OCI-LY1 (cell line): ENCODE results near the gene TBC1D16.

ENCODE experiments used
- H2AFZ ChIP-seq: fragments of 200-600 bp; sonication (generic), shearing (Covaris generic); 2 replicates; pipeline ENCODE4 v1.6.0; 2014; ENCODE audit warnings: antibody characterized with exemption, mild to moderate bottlenecking, low read length
- H3F3A ChIP-seq: fragments of 200-600 bp; sonication (generic), shearing (Covaris generic); 2 replicates; pipeline ENCODE4 v1.6.0; 2014; ENCODE audit warnings: mild to moderate bottlenecking, antibody characterized with exemption, low read length, moderate library complexity; ENCODE audit not compliant: insufficient read depth
- H3K27ac ChIP-seq: fragments of 200-600 bp; sonication (generic); 2 replicates; pipeline ENCODE4 v1.5.1; 2014; ENCODE audit warnings: low read length, mixed run types, mild to moderate bottlenecking, low read depth; ENCODE audit not compliant: poor library complexity, severe bottlenecking
- H3K27me3 ChIP-seq: fragments of 200-600 bp; sonication (generic); 2 replicates; pipeline ENCODE4 v1.6.0; 2014; ENCODE audit warnings: antibody characterized with exemption, mild to moderate bottlenecking, low read length, moderate library complexity; ENCODE audit not compliant: insufficient read depth
- H3K36me3 ChIP-seq: fragments of 200-600 bp; sonication (generic); 2 replicates; pipeline ENCODE4 v1.6.1; 2014; ENCODE audit warnings: mild to moderate bottlenecking, antibody characterized with exemption, low read length, moderate library complexity, mixed read lengths; ENCODE audit not compliant: insufficient read depth
- H3K4me1 ChIP-seq: fragments of 200-600 bp; sonication (generic); 2 replicates; pipeline ENCODE4 v1.5.1; 2014; ENCODE audit warnings: mild to moderate bottlenecking, low read length, moderate library complexity; ENCODE audit not compliant: insufficient read depth, severe bottlenecking
- H3K4me2 ChIP-seq: fragments of 200-600 bp; sonication (generic), shearing (Covaris generic); 2 replicates; pipeline ENCODE4 v1.6.1; 2014; ENCODE audit warnings: low read length
- H3K4me3 ChIP-seq: fragments of 200-600 bp; sonication (generic); 2 replicates; pipeline ENCODE4 v1.5.1; 2014; ENCODE audit warnings: low read length, low read depth, mild to moderate bottlenecking, mixed read lengths; ENCODE audit not compliant: poor library complexity, severe bottlenecking
- H3K79me2 ChIP-seq: fragments of 200-600 bp; shearing (Covaris generic); 2 replicates; pipeline ENCODE4 v1.6.1; 2016; ENCODE audit warnings: mixed run types, low read length, mixed read lengths; ENCODE audit not compliant: insufficient read depth
- H3K9ac ChIP-seq: fragments of 200-600 bp; sonication (generic), shearing (Covaris generic); 2 replicates; pipeline ENCODE4 v1.6.1; 2014; ENCODE audit warnings: mild to moderate bottlenecking, low read length, mixed read lengths
- H3K9me2 ChIP-seq: fragments of 200-600 bp; sonication (generic), shearing (Covaris generic); 2 replicates; pipeline ENCODE4 v1.6.1; 2014; ENCODE audit warnings: low read depth, mild to moderate bottlenecking, low read length, mixed read lengths
- H3K9me3 ChIP-seq: fragments of 200-600 bp; shearing (Covaris generic); 2 replicates; pipeline ENCODE4 v1.6.1; 2014; ENCODE audit warnings: low read length, mixed read lengths
- H4K20me1 ChIP-seq: fragments of 200-600 bp; sonication (generic), shearing (Covaris generic); 2 replicates; pipeline ENCODE4 v1.6.0; 2016; ENCODE audit warnings: mild to moderate bottlenecking, low read length; ENCODE audit not compliant: insufficient read depth
- CTCF ChIP-seq: fragments of 200-600 bp; sonication (generic), shearing (Covaris generic); IDR thresholded peaks from 2 replicates; pipeline ENCODE4 v1.5.1; 2017; ENCODE audit warnings: mild to moderate bottlenecking, antibody characterized with exemption, low read length, moderate library complexity, mixed read lengths
- EZH2 ChIP-seq: fragments of 200-600 bp; sonication (generic), shearing (Covaris generic); IDR thresholded peaks from 2 replicates; pipeline ENCODE4 v1.8.0; 2017; ENCODE audit warnings: borderline replicate concordance, mixed run types, mild to moderate bottlenecking, antibody characterized with exemption, low read length, moderate library complexity, mixed read lengths

Gene TBC1D16

GRCh38 chr17:79930877-79931816 is 104.5 kb downstream of the TBC1D16 start:
- no peak overlapping the region for H3K4me3 ChIP-seq
- no peaks in the 10 kb centered on the region for H3K4me1 ChIP-seq
- no peak for TF ChIP-seq EZH2
- TF ChIP-seq CTCF = no peak
- peaks cover 21% of the 10 kb centered on the region for H3K27me3 ChIP-seq
- no peak overlapping the region for H2AFZ ChIP-seq
- H3K9ac ChIP-seq = no peak overlapping the region
- H3F3A ChIP-seq = no peaks in the 10 kb centered on the region
- H3K9me2 ChIP-seq = no peaks in the 10 kb centered on the region
- no peak overlapping the region for H3K27ac ChIP-seq
- no peaks in the 10 kb centered on the region for H3K36me3 ChIP-seq
- no peaks in the 10 kb centered on the region for H3K9me3 ChIP-seq
- no peak overlapping the region for H3K4me2 ChIP-seq
- H4K20me1 ChIP-seq = no peaks in the 10 kb centered on the region
- H3K79me2 ChIP-seq = no peaks in the 10 kb centered on the region

GRCh38 chr17:79930062-79930876 is 105.4 kb downstream of the TBC1D16 start:
- no peak for TF ChIP-seq EZH2
- TF ChIP-seq CTCF = no peak
- H3K27me3 ChIP-seq = peaks cover 21% of the 10 kb centered on the region
- no peak overlapping the region for H3K4me2 ChIP-seq
- H3K9ac ChIP-seq = no peak overlapping the region
- H3K9me2 ChIP-seq = no peaks in the 10 kb centered on the region
- no peak overlapping the region for H3K27ac ChIP-seq
- no peak overlapping the region for H3K4me3 ChIP-seq
- no peaks in the 10 kb centered on the region for H3F3A ChIP-seq
- no peaks in the 10 kb centered on the region for H3K79me2 ChIP-seq
- H3K4me1 ChIP-seq = no peaks in the 10 kb centered on the region
- H3K9me3 ChIP-seq = no peaks in the 10 kb centered on the region
- H3K36me3 ChIP-seq = no peaks in the 10 kb centered on the region
- no peak overlapping the region for H2AFZ ChIP-seq
- H4K20me1 ChIP-seq = no peaks in the 10 kb centered on the region

- H3K9me2 ChIP-seq = no peaks in the 10 kb centered on the region
- no peaks in the 10 kb centered on the region for H3K36me3 ChIP-seq
- TF ChIP-seq EZH2 (no peak), CTCF (no peak)
- no peak overlapping the region for H3K27ac ChIP-seq
- no peak overlapping the region for H2AFZ ChIP-seq
- peaks cover 21% of the 10 kb centered on the region for H3K27me3 ChIP-seq
- H3K4me3 ChIP-seq = no peak overlapping the region
- no peaks in the 10 kb centered on the region for H3K9me3 ChIP-seq
- no peaks in the 10 kb centered on the region for H3K4me1 ChIP-seq
- no peaks in the 10 kb centered on the region for H3K79me2 ChIP-seq
- H3F3A ChIP-seq = no peaks in the 10 kb centered on the region
- H3K9ac ChIP-seq = no peak overlapping the region
- H4K20me1 ChIP-seq = no peaks in the 10 kb centered on the region
- H3K4me2 ChIP-seq = no peak overlapping the region
These were observed 106.2 kb downstream of the TBC1D16 start for GRCh38 chr17:79929257-79930061.
